Fibroblast of pulmonary artery (primary cell): ENCODE data around the gene TTLL10.

ENCODE experiments used
- DNase-seq: peaks from one replicate; pipeline ENCODE4 v3.0.0-alpha.2; 2010; ENCODE audit warnings: low read depth
- H3K4me3 ChIP-seq: replicated peaks from 2 replicates; pipeline ENCODE4 v1.5.1; 2011; ENCODE audit warnings: low read depth, mild to moderate bottlenecking, control low read depth, low read length, moderate library complexity
- TF ChIP-seq, protein P1 (sequence below): IDR thresholded peaks from 2 replicates; pipeline ENCODE4 v1.5.1; 2011; ENCODE audit warnings: mild to moderate bottlenecking, control low read depth, low read length, inconsistent platforms; ENCODE audit errors: missing control alignments

TTLL10 gene

DNA sequence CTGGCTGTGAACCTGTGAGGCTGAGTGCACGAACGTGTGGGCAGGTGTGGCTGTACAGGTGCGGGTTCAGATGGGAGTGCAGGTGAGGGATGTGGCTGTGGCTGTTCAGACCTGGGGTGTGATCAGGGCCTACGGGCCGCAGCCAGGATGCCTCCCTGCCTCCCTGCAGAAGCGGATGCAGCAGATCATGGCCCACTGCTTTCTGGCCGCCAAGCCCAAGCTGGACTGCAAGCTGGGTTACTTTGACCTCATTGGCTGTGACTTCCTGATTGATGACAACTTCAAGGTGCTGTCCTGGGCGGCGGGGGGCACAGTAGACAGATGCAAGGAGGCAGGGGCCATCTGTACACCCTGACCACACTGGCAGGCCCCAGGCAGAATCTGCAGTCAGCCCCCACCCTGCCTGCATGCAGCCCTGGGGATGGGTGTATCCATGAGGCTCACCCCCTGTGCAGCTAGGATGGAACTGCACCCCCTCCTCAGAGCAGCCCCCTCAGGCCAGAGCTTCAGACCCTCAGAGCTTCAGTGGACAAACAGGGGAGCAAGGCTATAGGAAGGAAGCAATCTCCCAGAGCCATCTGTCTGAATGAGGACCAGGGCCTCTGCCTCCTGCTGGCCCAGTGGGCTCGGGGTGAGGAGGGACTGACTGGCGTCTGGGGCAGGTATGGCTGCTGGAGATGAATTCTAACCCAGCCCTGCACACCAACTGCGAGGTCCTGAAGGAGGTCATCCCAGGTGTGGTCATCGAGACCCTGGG, 22.9 kb downstream of the TTLL10 start:
- TF ChIP-seq, protein P1, sequence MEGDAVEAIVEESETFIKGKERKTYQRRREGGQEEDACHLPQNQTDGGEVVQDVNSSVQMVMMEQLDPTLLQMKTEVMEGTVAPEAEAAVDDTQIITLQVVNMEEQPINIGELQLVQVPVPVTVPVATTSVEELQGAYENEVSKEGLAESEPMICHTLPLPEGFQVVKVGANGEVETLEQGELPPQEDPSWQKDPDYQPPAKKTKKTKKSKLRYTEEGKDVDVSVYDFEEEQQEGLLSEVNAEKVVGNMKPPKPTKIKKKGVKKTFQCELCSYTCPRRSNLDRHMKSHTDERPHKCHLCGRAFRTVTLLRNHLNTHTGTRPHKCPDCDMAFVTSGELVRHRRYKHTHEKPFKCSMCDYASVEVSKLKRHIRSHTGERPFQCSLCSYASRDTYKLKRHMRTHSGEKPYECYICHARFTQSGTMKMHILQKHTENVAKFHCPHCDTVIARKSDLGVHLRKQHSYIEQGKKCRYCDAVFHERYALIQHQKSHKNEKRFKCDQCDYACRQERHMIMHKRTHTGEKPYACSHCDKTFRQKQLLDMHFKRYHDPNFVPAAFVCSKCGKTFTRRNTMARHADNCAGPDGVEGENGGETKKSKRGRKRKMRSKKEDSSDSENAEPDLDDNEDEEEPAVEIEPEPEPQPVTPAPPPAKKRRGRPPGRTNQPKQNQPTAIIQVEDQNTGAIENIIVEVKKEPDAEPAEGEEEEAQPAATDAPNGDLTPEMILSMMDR, result no peak
- no peak for DNase-seq
- H3K4me3 ChIP-seq, result no peak overlapping the region

DNA sequence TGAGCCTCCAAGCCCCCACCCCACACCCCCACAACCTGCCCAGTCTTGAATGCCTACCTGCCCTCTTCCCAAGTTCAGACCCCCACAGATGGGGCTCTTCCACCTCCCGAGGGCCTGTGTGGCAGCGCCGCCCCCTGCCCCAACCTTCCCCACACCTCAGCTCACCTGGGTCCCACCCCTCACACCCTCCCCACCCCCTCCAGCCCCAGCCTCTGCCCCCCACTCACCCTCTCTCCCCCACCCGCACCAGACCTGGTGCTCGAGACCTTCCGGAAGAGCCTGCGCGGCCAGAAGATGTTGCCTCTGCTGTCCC, 23.5 kb downstream of the TTLL10 start:
- DNase-seq, result no peak
- TF ChIP-seq, protein P1, result no peak
- H3K4me3 ChIP-seq, result no peak overlapping the region

DNA sequence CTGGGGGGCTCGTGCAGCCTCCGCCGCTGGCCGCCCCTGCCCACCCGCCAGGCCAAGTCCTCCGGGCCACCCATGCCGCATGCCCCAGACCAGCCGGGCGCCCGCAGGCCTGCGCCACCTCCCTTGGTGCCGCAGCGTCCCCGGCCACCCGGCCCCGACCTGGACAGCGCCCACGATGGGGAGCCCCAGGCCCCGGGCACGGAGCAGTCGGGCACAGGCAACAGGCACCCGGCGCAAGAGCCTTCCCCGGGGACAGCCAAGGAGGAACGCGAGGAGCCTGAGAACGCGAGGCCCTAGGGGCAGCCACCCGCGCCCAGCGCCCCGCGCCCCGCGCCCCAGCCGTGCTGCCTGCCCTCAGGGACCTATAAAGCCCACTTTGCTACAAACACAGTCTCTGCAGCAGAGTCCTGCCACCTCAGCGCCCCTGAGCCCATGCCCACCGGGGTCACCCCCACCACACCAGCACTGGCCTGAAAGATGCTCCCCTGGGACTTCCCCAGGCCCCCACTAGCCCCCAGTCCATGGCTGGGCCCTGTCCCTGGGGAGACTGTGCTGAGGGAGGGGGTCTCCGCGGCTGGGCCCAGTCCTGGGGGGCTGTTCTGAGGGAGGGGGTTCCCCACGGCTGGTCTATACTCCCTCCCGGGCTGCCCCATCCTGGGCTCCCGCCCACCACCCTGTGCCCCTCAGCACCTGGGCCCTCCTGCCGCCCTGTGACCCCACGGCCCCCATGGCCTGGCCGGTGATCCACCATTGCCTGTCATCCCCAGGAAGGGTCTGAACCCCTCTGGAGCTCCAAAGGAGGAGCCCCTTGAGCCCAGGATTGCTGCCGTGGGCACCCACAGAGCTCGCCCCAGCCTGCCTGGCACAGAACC, 24.1 kb downstream of the TTLL10 start:
- DNase-seq, result no peak
- H3K4me3 ChIP-seq, result no peak overlapping the region
- TF ChIP-seq, protein P1, result no peak

GRCh38 chr1:1198423-1199140, 24.9 kb downstream of the TTLL10 start:
- DNase-seq, result no peak
- TF ChIP-seq, protein P1, result no peak
- no peak overlapping the region for H3K4me3 ChIP-seq

- no peak overlapping the region for H3K4me3 ChIP-seq
- no peak for DNase-seq
- TF ChIP-seq, protein P1, result no peak
Measured at GRCh38 chr1:1199141-1199960, 25.7 kb downstream of the TTLL10 start.
